Posterior vena cava (tissue), 2 donors: ENCODE results near the gene WAC. TPM values are rescaled to one million over a fixed set of nuclear protein-coding genes. Genes with fewer than 3 reads are reported as not detected.
"Not testable (repeated sequence)": the region's sequence is repeated elsewhere in the genome, so short reads cannot be mapped to it uniquely, and the experiment has no call there.

Source experiments
- DNase-seq: peaks from one replicate; pipeline ENCODE4 v3.0.0-alpha.2; 2020; ENCODE audit warnings: low spot score
- intact Hi-C, 2 donors: fragments of 100-400 bp; cut with DNase I; formaldehyde crosslinking; loops; one replicate each; pipeline versions ENCODE4 v1.14.1 to v1.14.2; 2022 to 2023
- total RNA-seq, 2 donors: library from RNA; stranded (reverse); fragmentation: NEBNext Ultra II Directional; extraction: Animal tissue kit (Norgen Biotek cat#: 25700); gene quantifications; one replicate each; pipeline ENCODE4 v1.2.1, GENCODE V29; 2021
- donor health status: DM: yes; HTN: yes; CAD: no.
- donor health status: DM: yes; HTN: yes; CAD: no.

WAC gene
- total RNA-seq, 2 donors from 2014 or later, result 101 to 124 TPM

- intact Hi-C loops, result no loop called here
- DNase-seq, result no peak
Measured at GRCh38 chr10:28558923-28559508, 26.1 kb downstream of the WAC start.

GRCh38 chr10:28559618-28560017 lies 26.7 kb downstream of the WAC start:
- intact Hi-C loops, result no loop called here

GRCh38 chr10:28560617-28561016 lies 27.7 kb downstream of the WAC start:
- intact Hi-C loops, result no loop called here

More at GRCh38 chr10:28559618-28560017, 26.7 kb downstream of the WAC start:
- no peak for DNase-seq

GRCh38 chr10:28561531-28561930 lies 28.6 kb downstream of the WAC start:
- intact Hi-C loops, result no loop called here
- no peak for DNase-seq

More at GRCh38 chr10:28560617-28561016, 27.7 kb downstream of the WAC start:
- no peak for DNase-seq

- intact Hi-C loops, result no loop called here
Measured at GRCh38 chr10:28564905-28565304, 32.0 kb downstream of the WAC start.

GRCh38 chr10:28566458-28567015 lies 33.6 kb downstream of the WAC start:
- intact Hi-C loops, result no loop called here

More at GRCh38 chr10:28564905-28565304, 32.0 kb downstream of the WAC start:
- DNase-seq, result no peak

GRCh38 chr10:28569506-28570159 lies 36.7 kb downstream of the WAC start:
- intact Hi-C loops, result loop anchor here in 1 of 2 donors (2.0 kb wide), 1 partner anchor 69 kb away; no protein-coding TSS in a partner anchor
- DNase-seq, result no peak

More at GRCh38 chr10:28566458-28567015, 33.6 kb downstream of the WAC start:
- no peak for DNase-seq

- intact Hi-C loops, result loop anchor here in 1 of 2 donors (2.0 kb wide), 1 partner anchor 70 kb away; no protein-coding TSS in a partner anchor
- no peak for DNase-seq
Measured at GRCh38 chr10:28570598-28570997, 37.7 kb downstream of the WAC start.

GRCh38 chr10:28571265-28571664 lies 38.3 kb downstream of the WAC start:
- intact Hi-C loops, result loop anchor here in 1 of 2 donors (2.0 kb wide), 1 partner anchor 70 kb away; no protein-coding TSS in a partner anchor
- DNase-seq, result no peak

GRCh38 chr10:28574214-28574613 lies 41.3 kb downstream of the WAC start:
- intact Hi-C loops, DNase-seq: not testable (repeated sequence)

GRCh38 chr10:28575852-28576251 lies 42.9 kb downstream of the WAC start:
- no peak for DNase-seq
- intact Hi-C loops, result no loop called here

GRCh38 chr10:28577506-28577905 lies 44.6 kb downstream of the WAC start:
- no peak for DNase-seq
- intact Hi-C loops, result no loop called here

GRCh38 chr10:28578454-28578853 lies 45.5 kb downstream of the WAC start:
- intact Hi-C loops, result no loop called here
- no peak for DNase-seq

GRCh38 chr10:28580825-28581224 lies 47.9 kb downstream of the WAC start:
- intact Hi-C loops, result no loop called here
- no peak for DNase-seq

- intact Hi-C loops, result no loop called here
- no peak for DNase-seq
Measured at GRCh38 chr10:28581916-28582315, 49.0 kb downstream of the WAC start.

- intact Hi-C loops, result no loop called here
- no peak for DNase-seq
Measured at GRCh38 chr10:28585076-28585475, 52.2 kb downstream of the WAC start.

- DNase-seq, result no peak
- intact Hi-C loops, result no loop called here
Measured at GRCh38 chr10:28586176-28586575, 53.3 kb downstream of the WAC start.

- intact Hi-C loops, result no loop called here
- no peak for DNase-seq
Measured at GRCh38 chr10:28587270-28587969, 54.5 kb downstream of the WAC start.

GRCh38 chr10:28587970-28588290 lies 55.0 kb downstream of the WAC start:
- intact Hi-C loops, result no loop called here
- no peak for DNase-seq

- DNase-seq, result no peak
- intact Hi-C loops, result no loop called here
Measured at GRCh38 chr10:28592953-28593352, 60.0 kb downstream of the WAC start.
